GM18505 (cell line): ENCODE measurements around the gene VWA8.

Experiments used
- ATAC-seq: cut with Tn5 transposase; IDR thresholded peaks from one replicate; pipeline ENCODE4 v1.9.1; 2021; ENCODE audit not compliant: unreplicated experiment
- POLR2A ChIP-seq: IDR thresholded peaks from 4 replicates; pipeline ENCODE4 v1.6.1; 2011; ENCODE audit warnings: borderline replicate concordance; ENCODE audit not compliant: insufficient read depth, insufficient read length; ENCODE audit errors: extremely low read depth

The VWA8 gene

GRCh38 chr13:41528021-41528420 lies 432.9 kb downstream of the VWA8 start:
- no peak for ATAC-seq
- no peak for TF ChIP-seq POLR2A

GRCh38 chr13:41520660-41521630 lies 440.0 kb downstream of the VWA8 start:
- no peak for TF ChIP-seq POLR2A
- ATAC-seq = no peak

GRCh38 chr13:41520016-41520659 lies 440.8 kb downstream of the VWA8 start:
- no peak for ATAC-seq
- TF ChIP-seq POLR2A = no peak
